GM18867 (cell line): ENCODE measurements around the gene HDAC6.
"Not testable (repeated sequence)": the region's sequence is repeated elsewhere in the genome, so short reads cannot be mapped to it uniquely, and the experiment has no call there.

Experiments used
- ATAC-seq: cut with Tn5 transposase; IDR thresholded peaks from one replicate; pipeline ENCODE4 v1.9.1; 2021; ENCODE audit warnings: mild to moderate bottlenecking, moderate library complexity; ENCODE audit not compliant: unreplicated experiment

Gene HDAC6

DNA sequence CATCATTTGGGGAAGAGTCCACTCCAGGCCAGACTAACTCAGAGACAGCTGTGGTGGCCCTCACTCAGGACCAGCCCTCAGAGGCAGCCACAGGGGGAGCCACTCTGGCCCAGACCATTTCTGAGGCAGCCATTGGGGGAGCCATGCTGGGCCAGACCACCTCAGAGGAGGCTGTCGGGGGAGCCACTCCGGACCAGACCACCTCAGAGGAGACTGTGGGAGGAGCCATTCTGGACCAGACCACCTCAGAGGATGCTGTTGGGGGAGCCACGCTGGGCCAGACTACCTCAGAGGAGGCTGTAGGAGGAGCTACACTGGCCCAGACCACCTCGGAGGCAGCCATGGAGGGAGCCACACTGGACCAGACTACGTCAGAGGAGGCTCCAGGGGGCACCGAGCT, 21.2 kb downstream of the HDAC6 start:
- ATAC-seq, result no peak

DNA sequence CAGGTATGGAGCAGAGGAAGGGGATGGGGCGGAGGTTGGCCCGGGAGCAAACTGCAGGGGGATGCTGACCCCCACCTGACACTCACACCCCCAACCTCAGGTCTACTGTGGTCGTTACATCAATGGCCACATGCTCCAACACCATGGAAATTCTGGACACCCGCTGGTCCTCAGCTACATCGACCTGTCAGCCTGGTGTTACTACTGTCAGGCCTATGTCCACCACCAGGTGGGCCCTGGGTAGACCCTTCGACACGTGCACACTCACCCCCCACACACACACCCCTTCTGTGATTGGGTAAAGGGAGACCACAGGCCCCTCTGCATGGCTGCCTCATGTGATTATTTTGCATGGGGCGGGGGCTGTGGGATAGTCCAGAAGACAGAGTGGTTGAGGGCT, 22.2 kb downstream of the HDAC6 start:
- ATAC-seq, result no peak

DNA sequence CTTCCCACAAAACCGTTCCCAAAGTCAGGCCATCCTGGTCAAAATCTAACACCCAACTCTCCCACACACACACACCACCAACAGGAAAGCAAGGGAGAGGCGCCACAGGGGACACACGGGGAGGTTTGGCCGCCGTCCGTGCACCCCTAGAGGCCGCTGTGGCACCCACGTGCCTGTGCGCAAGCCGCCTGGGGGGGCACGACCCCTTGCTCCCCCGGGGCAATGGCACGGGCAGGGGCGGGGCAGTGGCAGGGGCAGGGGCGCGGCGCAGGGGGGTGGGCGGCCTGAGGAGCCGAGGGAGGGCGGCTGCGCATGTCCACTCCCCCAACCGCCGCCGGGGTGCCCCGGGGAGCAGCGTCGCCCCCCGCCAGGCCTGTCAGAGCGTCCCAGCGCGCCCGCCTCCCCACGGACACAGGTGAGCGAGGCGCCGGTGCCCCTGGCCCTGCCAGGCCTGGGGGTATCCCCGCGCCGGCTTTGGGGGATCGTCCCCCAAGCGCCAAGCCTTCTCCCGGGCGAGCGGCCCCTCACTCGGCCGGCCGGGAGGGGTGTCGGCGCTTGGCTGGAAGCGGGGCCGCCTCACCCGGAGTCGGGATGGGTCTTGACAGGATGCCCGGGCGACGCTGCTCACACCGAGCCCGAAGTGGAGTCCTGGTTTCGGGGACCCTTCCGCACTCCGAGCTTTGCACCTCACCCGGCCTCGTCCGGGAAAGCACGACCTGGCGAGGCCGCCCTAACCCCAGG, 24.4 kb downstream of the HDAC6 start, which contains the start of gene ERAS:
ERAS (plus strand) TSS at position 379 of the 741 bp plus-strand sequence. CDS start 2,611 bp downstream, outside the sequence.
- ATAC-seq, result no peak

DNA sequence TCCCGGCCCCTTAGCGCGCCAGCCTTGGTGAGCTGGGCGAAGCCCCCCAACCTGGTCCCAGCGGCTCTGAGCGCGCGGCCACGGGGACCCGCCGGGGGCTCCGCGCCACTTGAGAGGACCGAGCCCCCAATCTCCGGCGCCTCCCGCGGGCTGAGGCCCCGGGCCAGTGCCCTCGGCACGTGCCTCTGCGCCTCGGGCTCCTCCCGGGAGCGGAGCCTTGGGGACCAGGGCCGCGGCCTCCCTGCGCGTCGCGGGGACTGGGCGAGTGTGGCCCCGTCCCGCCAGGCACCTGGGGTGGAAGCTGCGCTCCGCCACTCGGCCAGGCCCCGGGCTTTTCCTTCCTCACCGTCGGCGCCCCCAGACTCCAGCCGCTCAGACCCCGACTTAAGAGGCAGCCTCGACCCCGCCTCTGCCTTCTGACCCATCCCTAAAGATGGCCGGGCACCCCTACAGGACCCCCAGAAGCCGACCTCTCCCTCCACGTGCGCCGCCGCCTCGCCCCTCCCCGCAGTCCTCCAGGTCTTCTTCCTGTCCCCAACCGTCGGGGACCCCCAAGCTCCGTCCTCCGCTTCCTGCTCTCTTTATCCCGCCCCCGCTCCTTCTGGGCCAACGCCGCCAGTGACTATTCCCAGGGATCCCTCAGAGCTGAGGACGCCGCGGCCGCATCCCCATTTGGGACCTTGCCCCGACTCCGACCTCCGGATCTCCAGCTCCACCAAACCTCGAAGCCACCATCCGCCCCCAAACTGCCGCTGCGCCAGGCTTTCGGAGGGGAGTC, 25.2 kb downstream of the HDAC6 start:
- no peak for ATAC-seq

DNA sequence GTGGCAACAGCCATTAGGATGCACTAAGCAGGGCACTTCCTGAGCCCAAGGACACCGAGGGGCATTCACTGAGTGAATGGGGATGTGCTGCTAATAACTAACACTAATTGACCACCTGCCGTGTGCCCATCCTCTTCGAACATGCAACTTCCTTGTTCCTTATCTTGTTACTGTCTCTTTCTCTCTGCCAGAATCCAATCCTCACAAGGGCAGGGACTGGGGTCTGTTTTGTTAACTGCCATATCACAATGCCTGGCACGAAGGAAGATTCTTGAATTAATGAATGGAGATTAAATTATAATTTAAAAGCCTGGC, 25.7 kb downstream of the HDAC6 start:
- no peak for ATAC-seq

DNA sequence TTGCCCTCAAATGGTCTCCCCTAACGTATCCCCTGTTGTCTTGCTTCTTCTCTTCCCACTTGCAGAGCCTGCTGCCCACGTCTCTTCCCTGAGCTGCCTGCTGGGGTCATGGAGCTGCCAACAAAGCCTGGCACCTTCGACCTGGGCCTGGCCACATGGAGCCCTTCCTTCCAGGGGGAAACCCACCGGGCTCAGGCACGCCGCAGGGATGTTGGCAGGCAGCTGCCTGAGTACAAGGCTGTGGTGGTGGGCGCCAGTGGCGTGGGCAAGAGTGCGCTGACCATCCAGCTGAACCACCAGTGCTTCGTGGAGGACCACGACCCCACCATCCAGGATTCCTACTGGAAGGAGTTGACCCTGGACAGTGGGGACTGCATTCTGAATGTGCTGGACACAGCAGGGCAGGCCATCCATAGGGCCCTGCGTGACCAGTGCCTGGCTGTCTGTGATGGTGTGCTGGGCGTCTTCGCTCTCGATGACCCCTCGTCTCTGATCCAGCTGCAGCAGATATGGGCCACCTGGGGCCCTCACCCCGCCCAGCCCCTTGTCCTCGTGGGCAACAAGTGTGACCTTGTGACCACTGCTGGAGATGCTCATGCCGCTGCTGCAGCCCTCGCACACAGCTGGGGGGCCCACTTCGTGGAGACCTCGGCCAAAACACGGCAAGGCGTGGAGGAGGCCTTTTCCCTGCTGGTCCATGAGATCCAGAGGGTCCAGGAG, 27.3 kb downstream of the HDAC6 start:
- no peak for ATAC-seq

DNA sequence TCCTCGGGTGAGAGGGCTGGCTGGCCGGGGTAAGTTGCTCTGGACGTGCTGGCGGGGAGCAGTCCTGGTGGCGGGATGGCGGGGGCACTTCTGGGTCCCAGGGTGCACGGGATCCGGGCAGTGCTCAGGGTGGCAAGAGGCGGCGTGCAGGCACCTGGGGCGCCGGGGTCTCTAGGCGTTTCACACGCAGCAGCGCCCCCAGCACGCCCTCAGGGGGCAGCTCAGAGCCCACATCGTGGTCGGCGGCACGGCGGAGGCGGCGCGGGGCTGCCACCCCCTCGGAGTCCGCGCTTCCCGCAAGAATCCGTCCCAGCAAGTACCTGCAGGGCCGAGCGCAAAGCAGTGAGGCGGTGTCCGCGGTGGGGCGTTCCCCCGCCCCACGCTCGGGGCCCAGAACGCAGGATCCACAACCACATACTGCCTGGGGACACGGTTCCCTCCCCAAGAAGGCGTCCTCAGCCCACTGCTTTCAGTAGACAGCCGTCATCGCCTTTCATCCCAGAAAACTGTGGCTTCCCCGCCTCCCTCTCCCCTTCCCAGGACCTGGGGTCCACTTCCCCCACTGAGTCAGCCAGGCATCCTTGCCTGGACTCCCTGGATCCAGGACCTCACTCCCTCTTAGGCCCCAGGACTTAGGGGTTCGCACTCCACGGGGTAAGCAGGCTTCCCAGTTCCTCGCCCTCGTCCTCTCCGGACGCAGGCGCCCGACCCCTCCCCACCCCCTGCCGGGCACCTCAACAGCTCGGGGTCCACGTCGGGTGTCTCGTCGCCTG, 29.5 kb downstream of the HDAC6 start:
- ATAC-seq, result no peak

DNA sequence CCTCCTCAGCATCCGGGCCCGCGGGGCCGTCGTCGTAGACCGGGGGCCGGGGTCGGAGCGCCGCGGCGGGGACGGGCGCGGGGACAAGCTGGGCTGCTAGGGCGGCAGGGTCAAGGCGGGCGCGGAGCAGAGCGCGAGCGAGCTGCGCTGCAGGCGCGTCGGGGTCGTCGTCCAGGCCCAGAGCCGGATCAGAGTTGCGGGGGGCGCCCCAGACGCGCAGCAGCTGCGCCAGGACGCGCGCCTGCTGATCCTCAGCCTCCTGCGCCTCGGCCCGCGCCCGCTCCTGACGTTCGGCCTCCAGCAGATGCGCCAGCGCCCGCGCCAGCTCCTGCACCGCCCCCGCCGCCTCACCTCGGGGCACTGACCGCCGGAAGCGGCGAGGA, 30.0 kb downstream of the HDAC6 start:
- no peak for ATAC-seq

DNA sequence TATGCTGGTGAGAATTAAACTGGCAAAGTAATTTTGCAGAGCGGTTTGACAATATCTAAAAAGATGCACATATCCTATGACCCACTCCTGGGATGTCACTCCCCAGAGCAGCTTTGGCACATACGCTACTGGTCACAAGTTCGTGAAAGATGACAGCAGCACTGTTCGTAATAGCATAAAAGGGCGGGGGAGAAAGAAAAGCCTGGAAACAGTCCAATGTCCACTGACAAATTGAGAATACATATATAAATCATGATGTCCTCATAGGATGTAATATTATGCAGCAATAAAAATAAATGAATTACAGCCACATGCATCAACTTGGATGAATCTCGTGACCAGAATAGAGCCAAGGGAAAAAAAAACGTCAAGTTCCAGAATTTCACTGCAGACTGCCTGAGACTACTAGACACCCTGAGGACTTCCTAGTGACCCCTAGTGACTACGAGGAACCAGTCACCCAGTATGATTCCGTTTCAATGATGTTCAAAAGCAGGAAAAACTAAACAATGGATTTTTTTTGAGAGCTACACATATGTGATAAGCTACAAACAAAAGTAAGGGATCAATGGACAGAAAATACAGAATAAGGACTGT, 31.8 kb downstream of the HDAC6 start:
- no peak for ATAC-seq

DNA sequence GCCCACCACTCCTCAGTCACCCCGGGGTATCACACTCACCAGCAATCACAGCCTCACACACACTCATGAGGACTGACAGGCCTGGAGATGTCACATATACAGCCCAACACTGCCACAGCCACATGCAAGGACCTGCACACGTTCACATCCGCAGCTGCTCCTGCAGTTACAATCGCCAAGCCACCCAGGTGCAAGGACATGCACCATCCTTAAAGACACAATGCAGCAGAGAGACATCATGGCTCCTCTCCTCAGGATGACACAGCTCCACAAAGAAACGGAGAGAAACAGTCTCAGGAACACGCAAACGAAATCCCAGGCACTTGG, 32.5 kb downstream of the HDAC6 start:
- ATAC-seq, result no peak

DNA sequence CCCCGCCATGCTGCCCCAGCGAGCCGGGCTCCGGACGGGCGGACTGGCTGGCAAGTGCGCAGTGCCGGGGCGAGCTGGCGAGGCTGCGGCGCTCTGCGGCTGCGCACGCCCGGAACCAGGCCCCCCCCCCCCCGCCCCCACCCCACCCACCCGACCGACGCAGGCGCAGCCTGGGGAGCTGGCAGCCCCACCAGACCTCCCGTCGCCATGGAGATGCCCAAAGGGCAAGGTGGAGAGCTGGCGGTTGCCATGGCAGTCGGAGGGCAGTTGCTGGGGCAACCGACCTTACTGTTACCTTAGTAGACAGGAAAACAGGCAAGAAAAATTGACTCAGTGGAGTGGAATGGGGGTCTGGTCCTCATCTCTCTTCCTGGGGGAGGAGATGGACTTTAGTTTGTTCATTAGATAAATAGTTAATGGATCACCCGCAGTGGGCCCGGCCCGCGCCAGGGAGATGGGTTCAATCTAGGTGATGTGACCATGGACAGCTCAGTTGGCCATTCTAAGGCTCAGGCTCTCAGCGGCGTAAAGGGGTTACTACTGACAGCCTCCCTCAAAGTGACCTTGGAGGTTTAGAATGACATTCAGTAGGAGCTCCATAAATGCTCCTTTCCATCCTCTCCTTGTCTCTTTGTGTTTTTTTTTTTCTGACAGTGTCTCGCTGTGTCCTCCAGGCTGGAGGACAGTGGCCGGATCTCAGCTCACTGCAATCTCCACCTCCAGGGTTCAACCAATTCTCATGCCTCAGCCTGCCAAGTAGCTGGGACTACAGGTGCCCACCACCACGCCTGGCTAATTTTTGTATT, 33.9 kb downstream of the HDAC6 start, which contains the start of gene PCSK1N:
PCSK1N (minus strand) TSS at position 87 of the 806 bp plus-strand sequence; CDS start at position 9, 78 bp downstream.
- ATAC-seq, result no peak

DNA sequence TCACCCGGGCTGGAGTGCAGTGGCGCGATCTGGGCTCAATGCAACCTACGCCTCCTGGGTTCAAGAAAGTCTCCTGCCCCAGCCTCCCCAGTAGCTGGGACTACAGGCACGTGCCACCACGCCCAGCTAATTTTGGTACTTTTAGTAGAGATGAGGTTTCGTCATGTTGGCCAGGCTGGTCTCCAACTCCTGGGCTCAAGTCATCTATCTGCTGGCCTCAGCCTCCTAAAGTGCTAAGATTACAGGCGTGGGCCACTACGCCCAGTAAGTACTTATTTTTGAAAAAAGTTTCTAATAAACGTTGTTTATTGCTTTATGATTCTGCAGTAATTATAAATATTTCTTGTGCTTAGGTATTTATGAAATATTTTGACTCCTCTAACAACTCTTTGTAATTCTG, 37.8 kb downstream of the HDAC6 start:
- no peak for ATAC-seq

DNA sequence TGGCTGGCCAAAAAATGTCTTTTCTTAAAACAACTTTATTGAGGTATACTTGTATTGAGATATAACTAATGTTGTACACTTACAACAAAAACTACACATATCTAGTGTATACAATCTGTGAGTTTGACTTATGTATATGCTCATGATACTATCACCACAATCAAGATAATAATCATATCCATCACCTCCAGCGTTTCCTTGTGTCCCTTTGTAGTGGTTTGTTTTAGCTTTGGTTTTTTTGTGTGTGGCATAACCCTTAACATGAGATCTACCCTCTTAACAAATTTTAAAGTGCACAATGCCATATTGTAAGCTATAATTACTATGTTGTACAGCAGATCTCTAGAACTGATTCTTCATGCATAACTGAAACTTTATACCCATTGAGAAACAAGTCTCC, 47.0 kb downstream of the HDAC6 start:
- ATAC-seq, result no peak

DNA sequence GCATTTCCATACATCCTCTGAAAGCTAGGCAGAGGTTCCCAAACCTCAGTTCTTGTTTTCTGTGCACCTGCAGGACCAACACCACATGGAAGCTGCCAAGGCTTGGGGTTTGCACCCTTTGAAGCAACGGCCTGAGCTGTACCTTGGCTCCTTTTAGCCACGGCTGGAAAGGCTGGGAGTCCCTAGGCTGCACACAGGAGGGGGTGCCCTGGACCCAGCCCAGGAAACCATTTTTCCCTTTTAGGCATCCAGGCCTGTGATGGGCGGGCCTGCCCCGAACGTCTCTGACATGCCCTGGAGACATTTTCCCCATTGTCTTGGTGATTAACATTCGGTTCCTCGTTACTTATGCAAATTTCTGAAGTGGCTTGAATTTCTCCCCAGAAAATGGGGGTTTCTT, 51.0 kb downstream of the HDAC6 start:
- ATAC-seq, result no peak

DNA sequence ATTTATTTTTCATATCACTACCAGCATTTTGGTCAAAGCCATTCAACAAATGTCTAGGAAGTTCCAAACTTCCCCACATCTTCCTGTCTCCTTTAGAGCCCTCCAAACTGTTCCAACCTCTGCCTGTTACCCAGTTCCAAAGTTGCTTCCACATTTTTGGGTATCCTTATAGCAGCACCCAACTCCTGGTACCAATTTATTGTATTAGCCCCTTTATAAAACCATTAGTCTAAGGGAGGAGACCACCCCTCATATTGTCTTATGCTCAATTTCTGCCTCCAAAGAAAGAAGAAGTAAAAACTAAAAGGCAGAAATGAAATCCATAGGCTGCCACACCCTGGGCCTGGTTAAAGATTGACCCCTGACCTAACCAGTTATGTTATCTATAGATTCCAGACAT, 51.6 kb downstream of the HDAC6 start:
- not testable (repeated sequence) for ATAC-seq

DNA sequence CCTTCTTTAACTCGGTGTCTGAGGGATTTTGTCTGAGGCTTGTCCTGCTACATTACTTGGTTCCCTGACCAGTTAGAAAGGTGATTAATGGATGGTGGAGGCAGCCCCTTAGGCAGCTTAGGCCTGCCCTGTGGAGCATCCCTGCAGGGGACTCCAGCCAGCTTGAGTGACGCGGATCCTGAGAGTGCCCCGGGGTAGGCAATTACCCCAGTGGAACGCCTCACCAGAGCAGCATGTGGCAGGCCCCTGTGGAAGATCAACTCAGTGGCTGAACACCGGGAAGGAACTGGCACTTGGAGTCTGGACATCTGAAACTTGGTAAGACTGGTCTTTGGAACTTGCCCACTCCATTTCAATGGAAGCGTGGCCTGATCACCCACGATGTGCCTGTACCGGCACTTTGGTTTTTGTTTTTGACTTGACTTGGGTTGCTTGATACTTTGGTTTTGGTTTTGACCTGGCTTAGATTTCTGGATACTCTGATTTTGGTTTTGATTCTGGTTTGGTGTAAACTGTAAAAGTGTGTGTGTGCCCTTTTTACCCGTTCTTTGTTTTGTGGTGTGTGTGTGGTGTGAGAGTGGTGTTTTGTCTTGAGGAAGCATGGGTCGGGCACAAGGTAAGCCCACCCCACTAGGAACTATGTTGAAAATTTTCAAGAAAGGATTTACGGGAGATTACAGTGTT, 52.4 kb downstream of the HDAC6 start:
- ATAC-seq, result not testable (repeated sequence)

DNA sequence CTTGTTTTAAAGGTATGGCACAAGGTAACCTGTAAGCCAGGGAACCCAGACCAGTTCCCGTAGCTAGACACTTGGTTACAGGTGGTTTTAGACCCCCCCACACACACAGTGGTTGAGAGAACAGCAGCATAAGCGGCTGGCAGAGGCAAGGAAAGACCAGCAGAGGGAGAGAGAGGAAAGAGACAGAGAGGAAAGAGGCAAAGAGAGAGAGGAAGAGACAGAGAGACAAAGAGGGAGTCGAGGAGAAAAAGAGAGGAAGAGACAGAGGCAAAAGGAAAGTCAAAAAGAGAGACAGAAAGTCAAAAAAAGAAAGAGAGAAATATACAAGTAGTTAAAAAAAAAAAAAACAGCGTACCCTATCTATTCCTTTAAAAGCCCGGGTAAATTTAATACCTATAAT, 53.0 kb downstream of the HDAC6 start:
- ATAC-seq, result no peak

DNA sequence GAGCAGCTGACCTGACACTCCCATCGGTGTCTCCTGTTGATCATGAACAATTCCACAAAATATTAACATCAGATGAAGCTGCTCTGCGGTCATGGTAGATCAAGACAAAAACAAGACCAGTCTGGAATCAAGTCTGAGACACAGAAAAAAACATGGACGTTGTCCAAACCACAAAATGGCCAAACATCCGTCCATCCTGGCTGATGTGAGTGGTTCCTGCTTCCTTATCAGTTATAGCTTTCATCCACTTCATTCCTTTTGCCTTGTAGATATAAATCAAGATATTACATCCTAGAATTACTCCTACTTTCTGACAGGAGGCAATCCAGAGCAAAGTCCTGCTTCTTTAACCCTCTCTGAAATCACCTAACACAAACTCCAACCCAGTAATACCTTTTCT, 62.3 kb downstream of the HDAC6 start:
- no peak for ATAC-seq

DNA sequence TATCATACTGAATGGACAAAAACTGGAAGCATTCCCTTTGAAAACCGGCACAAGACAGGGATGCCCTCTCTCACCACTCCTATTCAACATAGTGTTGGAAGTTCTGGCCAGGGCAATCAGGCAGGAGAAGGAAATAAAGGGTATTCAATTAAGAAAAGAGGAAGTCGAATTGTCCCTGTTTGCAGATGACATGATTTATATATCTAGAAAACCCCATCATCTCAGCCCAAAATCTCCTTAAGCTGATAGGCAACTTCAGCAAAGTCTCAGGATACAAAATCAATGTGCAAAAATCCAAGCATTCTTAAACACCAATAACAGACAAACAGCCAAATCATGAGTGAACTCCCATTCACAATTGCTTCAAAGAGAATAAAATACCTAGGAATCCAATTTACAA, 70.2 kb downstream of the HDAC6 start:
- not testable (repeated sequence) for ATAC-seq
